ENCODE data around the gene CNTN4. TPM values are rescaled to one million over a fixed set of nuclear protein-coding genes. Genes with fewer than 3 reads are reported as not detected.

CNTN4 gene
- total RNA-seq, 1 experiment from 2014 or later = 0.12 TPM

DNA sequence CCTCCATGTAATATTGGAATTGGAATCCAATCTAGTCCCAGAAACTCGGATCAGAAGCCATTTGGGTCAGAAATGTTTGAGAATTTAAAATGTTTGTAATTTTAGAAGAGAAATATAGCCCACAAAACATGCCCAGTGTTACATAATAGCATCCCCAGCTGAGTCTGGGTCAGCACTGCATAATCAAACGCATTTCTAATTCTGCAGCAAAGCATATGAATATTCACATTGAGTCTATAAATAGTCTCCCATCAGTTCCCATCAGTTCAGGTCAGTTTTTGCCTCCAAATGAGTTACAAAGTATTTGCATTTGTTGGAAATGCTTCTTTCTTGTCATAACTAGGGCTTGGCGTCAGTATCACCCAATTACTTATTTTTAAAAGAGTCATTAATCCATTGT is 628.4 kb downstream of the CNTN4 start:
- Mint-ChIP-seq H3K27ac (ENCODE audit: low read depth, unreplicated experiment) (no peak overlapping the region), H3K9me3 (ENCODE audit: unreplicated experiment) (no peaks in the 10 kb centered on the region), H3K4me3 (ENCODE audit: unreplicated experiment) (no peak overlapping the region), H3K27me3 (ENCODE audit: insufficient read depth, unreplicated experiment) (peaks cover 85% of the 10 kb centered on the region), H3K4me1 (ENCODE audit: insufficient read depth, unreplicated experiment) (no peaks in the 10 kb centered on the region), H3K36me3 (ENCODE audit: insufficient read depth, unreplicated experiment) (no peaks in the 10 kb centered on the region)
- no peak for TF ChIP-seq CTCF (IDR thresholded peaks at IDR 0.05; ENCODE audit: unreplicated experiment)
- no peak for DNase-seq (ENCODE audit: unreplicated experiment)
- POLR2A ChIA-PET = interaction anchor here (1.0 kb wide), 1 partner anchor 9 kb away, joined by 3 read pairs; no protein-coding TSS in a partner anchor
- CTCF ChIA-PET = no interaction called here
- BruUV-seq (replicated peaks) = no TSS peak
- intact Hi-C loops (cut with micrococcal nuclease) = no loop called here

DNA sequence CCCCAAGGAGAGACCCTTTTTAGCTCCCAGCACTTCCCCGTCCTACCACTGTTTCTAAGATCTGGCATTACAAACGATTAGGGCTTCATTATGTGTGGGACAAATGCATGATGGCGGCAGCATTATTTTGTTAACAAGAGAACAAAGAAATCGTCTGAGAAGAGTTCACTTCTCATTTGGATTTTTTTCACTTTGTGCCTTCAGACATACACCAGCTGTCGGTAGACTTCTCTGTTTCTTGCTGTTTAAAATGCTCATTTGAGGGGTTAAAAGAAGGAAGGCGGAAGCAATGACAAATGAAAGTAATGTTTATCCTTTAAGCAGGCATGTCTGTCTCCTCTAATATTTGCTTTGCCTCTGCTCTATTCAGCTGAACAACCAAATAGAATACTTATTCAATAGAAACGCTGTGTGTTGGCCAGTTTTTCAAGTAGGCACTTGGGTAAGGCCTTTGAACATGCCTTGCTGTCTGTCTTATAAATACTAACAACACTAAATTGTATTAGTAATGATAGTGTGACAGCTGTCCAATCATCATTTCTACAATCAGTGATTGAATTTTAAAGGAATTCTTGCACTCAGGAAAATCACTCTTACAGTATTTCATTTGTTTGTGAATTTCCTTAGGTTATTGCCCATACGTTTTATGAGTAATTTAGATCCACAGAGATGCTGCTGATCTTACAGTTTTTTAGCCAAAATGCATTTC is 629.1 kb downstream of the CNTN4 start:
- intact Hi-C loops (cut with micrococcal nuclease) = no loop called here
- Mint-ChIP-seq H3K27me3 (ENCODE audit: insufficient read depth, unreplicated experiment) (peaks cover 88% of the 10 kb centered on the region), H3K27ac (ENCODE audit: low read depth, unreplicated experiment) (no peak overlapping the region), H3K9me3 (ENCODE audit: unreplicated experiment) (no peaks in the 10 kb centered on the region), H3K4me3 (ENCODE audit: unreplicated experiment) (no peak overlapping the region), H3K36me3 (ENCODE audit: insufficient read depth, unreplicated experiment) (no peaks in the 10 kb centered on the region), H3K4me1 (ENCODE audit: insufficient read depth, unreplicated experiment) (no peaks in the 10 kb centered on the region)
- DNase-seq (ENCODE audit: unreplicated experiment) = no peak
- no peak for TF ChIP-seq CTCF (IDR thresholded peaks at IDR 0.05; ENCODE audit: unreplicated experiment)
- no TSS peak for BruUV-seq (replicated peaks)
- ChIA-PET POLR2A (interaction anchor here (0.6 kb wide), 2 partner anchors 10 to 292 kb away, joined by 3 to 4 read pairs; no protein-coding TSS in a partner anchor), CTCF (no interaction called here)

DNA sequence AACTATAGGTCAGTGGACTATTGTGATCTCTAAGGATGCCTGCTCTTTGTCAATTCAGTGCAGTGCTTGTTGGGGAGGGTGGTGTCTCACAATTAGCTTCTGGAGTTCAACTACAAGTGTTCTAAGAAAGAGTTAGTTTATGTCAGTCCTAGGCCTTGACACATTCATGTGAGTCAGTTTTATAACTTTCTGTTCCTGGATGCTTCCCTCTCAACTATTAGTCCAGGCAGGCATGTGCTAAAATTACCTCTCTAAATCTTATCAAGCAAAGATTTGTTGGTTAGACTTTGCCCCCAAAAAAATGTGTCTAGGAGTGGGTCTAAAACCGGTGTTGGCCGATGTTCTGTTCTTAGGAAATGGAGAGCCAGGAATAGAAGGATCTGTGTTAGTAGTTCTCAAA is 633.2 kb downstream of the CNTN4 start:
- intact Hi-C loops (cut with micrococcal nuclease) = no loop called here
- no TSS peak for BruUV-seq (replicated peaks)
- no peak overlapping the region for H3K4me3 Mint-ChIP-seq (ENCODE audit: unreplicated experiment)
- POLR2A ChIA-PET = no interaction called here
- no peak overlapping the region for H3K27ac Mint-ChIP-seq (ENCODE audit: low read depth, unreplicated experiment)
- peaks cover 84% of the 10 kb centered on the region for H3K27me3 Mint-ChIP-seq (ENCODE audit: insufficient read depth, unreplicated experiment)
- no peak for TF ChIP-seq CTCF (IDR thresholded peaks at IDR 0.05; ENCODE audit: unreplicated experiment)
- no peak for DNase-seq (ENCODE audit: unreplicated experiment)
- H3K9me3 Mint-ChIP-seq (ENCODE audit: unreplicated experiment) = no peaks in the 10 kb centered on the region
- no peaks in the 10 kb centered on the region for H3K36me3 Mint-ChIP-seq (ENCODE audit: insufficient read depth, unreplicated experiment)
- no peaks in the 10 kb centered on the region for H3K4me1 Mint-ChIP-seq (ENCODE audit: insufficient read depth, unreplicated experiment)
- CTCF ChIA-PET = no interaction called here

DNA sequence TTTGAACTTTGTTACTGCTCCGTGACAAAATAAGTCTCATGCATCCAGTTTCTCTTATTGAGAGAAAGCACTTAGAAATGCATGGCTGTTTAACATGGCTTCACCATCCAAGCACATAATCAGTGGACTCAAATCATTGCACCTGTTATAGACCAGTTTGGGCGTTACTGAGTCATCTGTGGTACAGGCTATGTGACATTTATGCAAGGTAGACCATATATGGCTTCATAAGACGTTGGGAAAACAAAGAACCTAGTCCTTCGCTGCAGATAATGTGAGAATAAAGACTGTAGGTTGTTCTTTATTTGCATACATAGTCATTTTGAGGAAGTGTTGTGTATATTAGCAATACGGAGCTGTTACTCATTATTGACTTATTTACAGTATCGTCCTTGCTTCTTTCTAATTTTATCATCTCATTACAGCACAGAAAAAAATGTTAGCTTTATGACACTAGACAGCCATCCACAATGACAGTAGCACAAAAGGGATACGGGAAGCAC is 636.8 kb downstream of the CNTN4 start:
- no peak for TF ChIP-seq CTCF (IDR thresholded peaks at IDR 0.05; ENCODE audit: unreplicated experiment)
- H3K4me1 Mint-ChIP-seq (ENCODE audit: insufficient read depth, unreplicated experiment) = no peaks in the 10 kb centered on the region
- peaks cover 94% of the 10 kb centered on the region for H3K27me3 Mint-ChIP-seq (ENCODE audit: insufficient read depth, unreplicated experiment)
- intact Hi-C loops (cut with micrococcal nuclease) = no loop called here
- H3K27ac Mint-ChIP-seq (ENCODE audit: low read depth, unreplicated experiment) = no peak overlapping the region
- no peaks in the 10 kb centered on the region for H3K36me3 Mint-ChIP-seq (ENCODE audit: insufficient read depth, unreplicated experiment)
- CTCF ChIA-PET = interaction anchor here (0.6 to 1.8 kb wide), 3 partner anchors 30 to 673 kb away, joined by 3 to 4 read pairs (median 3); no protein-coding TSS in a partner anchor
- DNase-seq (ENCODE audit: unreplicated experiment) = no peak
- no peak overlapping the region for H3K4me3 Mint-ChIP-seq (ENCODE audit: unreplicated experiment)
- no TSS peak for BruUV-seq (replicated peaks)
- H3K9me3 Mint-ChIP-seq (ENCODE audit: unreplicated experiment) = no peaks in the 10 kb centered on the region
- POLR2A ChIA-PET = no interaction called here
